NCI-H748 treated with DMSO at 0.1 percent for 48 hours (cell line): ENCODE measurements around the gene GRIP1.
A peak's percentile ranks its signal among the peaks of the same experiment; 100 is the strongest.
"Not testable (repeated sequence)": the region's sequence is repeated elsewhere in the genome, so short reads cannot be mapped to it uniquely, and the experiment has no call there.

Experiments used
- DNase-seq: peaks from one replicate; lab custom pipeline; 2025; lab: John Stamatoyannopoulos, UW

The GRIP1 gene

DNA sequence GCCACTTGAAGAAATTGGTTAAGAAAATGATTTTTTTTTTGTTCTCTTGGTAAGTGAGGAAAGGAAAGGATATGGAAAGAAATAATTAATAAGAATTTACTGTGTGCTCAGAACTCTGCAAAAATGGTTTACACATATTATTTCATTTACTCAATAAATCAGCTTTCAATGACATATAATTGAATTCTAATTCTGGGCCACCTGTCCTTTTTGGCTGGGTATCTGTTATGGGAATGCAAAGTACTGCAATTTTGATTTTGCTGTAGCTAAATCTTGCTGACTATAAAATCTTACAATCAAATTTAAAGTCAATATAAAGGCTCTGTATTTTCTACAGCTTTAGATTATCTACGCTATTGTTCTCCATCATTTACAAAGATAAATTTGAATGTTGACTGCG lies 147.1 kb downstream of the GRIP1 start:
- DNase-seq = no peak

DNA sequence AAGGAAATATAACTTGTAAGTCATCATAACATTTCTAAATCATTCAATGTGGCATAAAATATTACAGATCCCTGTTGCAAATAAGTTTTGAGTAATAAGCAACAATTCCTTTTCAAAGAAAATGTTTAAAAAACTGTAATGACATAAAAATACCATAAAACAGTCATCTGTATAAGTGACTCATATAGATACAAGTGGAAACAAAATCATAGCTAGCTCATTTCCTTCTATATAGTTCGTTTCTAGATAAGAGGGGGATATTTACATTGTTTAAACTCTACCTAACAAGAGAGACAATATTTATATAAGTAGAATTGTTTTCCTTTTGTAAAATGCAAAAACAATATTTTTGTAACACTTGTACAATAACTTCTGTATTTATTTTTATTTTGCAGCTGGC lies 148.9 kb downstream of the GRIP1 start:
- DNase-seq = no peak

DNA sequence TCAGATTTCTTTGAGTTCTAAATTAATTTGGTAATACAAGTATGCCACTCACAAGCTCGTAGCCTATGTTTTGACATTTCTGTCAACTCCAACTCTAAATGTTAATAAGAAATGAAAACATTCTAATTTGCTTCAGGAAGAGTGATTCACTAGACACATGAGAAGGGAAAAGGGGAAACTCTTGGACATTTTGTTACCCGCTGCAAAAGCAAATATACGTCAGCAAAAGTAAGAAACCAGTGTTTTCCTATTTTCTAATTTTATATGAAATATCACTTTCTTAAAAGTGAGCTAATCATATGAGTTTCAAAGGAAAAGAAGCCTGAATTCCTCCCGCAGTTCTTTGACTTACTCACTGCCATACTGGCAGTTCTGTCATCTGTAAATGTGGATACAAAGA lies 162.3 kb downstream of the GRIP1 start:
- no peak for DNase-seq

DNA sequence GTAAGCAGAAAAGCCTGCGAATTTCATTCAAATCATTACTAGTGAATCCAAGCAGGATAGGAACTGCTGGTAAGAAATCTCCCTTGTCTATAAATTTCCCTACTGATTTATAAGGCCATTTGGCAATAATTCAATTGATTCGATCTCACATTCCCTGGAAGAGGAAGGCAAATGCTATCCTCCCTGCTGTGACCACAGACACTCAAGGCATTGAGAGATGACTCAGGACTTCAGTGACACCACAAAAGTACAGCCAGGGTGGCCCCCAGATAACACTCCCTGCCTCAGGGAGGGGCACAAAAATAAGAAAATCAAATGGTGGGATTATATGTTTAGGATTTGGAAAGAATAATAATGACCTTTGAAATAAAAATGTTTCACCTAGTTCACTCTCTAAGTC lies 162.7 kb downstream of the GRIP1 start:
- no peak for DNase-seq

DNA sequence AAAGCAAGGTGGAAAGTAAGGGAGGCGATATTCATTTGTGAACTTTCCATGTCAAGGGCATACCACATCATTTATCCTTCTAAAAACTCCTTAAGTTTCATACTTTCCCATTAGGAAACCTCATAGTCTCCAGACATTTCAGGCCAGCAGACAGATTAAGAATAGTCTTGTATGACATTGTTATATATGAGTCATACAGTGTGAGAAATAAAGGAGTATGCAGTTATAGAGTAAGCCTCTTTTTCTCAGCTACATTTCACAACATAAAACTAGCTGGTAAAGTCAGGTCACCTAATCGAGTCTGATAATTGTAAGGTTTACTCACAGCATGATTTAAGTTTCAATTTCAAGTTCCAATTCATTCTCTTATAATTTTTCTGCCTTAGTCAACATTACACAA lies 164.3 kb downstream of the GRIP1 start:
- DNase-seq = no peak

DNA sequence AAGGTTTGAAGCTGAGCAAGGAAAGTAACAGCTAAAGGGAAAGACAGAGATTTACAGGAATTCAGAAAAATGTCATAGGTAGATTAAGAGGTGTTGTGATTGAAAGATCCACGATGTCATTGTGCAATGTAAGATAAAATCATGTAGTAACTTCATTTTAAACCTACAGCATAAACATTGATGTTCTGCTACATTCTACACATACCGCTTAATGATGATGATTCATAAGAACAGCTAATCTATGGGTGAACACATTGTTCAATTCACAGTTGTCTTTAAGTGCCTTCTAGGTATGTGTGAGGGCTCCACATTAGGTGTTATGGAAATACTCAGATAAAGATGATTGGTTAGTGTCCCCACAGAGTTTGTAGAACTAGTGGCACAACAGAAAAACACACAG lies 170.9 kb downstream of the GRIP1 start:
- DNase-seq = no peak

DNA sequence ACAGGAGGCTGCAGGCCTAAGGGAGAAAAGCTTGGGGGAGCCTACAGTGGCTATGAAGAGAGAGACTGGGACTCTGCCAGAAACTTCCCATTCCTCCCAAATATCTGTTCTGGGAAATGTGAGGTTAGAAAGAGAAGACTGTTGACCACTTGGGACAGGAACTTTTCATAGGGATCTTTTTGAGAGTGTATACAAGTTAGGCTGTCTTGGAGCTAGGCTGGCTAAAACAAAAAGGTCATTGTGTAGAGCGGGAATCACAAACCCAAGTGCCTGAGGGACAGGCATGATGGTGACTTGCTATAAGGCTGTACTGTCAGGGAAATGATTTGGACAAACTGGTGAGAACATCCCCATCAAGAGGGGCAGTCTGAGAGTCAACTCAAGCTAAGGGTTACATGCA lies 175.1 kb downstream of the GRIP1 start:
- DNase-seq = no peak

DNA sequence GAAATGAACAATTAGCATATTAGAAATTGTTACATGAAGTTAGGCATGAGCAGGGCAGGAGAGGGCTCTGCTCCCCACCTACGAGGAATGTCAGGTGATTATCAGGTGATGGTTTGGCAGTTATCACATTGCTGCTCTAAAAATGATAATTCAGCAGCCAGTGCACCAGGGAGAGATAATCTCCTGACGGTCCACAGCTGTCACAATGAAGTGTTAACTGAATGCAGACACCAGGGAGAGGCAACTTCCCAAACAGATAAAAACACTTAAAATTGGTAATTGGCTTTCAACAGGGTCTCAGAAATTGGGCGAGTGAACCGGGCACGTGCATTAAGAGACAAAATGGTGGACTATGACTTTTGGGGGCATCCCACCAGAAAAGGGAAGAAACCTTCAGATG lies 176.0 kb downstream of the GRIP1 start:
- DNase-seq = no peak

DNA sequence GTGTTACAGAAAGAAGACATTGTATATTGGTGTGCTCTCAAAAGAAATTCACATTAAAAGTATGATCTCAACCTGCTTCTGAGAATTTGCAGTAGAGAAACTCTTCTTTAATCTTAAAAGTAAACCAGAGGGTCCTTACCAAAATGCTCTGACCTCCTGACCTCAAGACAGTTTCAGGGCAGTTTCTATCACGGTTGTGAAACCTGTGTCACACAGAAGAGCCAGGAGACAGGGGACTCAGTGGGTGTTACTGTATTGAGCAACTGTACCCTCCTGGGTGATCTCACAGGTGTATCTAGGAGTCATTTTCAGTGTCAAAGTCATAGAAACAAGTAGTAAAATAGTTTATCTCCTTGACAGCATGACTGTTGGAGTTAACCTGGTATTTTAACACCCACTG lies 178.0 kb downstream of the GRIP1 start:
- DNase-seq = no peak

DNA sequence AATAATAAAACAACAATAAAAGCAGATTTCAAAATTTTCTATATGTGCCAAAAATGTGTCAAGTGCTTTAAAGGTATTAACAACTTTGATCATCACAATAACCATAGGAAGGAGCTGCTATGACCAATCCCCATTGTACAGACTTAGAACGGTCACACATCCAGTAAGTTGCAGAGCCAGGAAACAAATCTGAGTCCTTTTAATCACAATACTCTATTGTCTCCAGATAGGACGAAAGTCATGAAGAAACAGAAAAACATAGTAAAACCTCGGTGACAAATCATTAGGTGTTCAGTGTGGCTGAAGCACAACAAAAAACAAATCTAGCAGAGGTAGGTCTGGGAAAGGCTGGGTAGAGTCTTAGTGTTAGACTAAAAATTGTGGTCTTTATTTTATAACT lies 178.8 kb downstream of the GRIP1 start:
- no peak for DNase-seq

DNA sequence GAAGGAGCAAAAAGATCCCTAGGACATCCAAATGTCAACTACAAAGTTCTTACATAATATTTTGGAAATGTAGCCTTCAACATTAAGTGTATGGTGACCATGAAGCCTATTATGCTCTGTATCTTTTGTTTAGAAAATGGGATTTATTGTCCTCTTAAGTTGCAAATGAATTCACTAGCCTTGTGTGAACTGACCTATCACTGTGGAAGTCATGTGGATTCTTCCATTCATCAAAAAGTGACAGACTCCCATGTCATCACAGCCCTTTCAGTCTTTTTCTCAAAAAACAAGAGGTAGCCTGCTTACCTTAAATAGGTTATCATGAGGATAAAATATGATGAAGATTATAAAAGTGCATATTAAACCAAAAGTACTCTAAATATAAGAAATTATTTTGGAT lies 179.9 kb downstream of the GRIP1 start:
- no peak for DNase-seq

DNA sequence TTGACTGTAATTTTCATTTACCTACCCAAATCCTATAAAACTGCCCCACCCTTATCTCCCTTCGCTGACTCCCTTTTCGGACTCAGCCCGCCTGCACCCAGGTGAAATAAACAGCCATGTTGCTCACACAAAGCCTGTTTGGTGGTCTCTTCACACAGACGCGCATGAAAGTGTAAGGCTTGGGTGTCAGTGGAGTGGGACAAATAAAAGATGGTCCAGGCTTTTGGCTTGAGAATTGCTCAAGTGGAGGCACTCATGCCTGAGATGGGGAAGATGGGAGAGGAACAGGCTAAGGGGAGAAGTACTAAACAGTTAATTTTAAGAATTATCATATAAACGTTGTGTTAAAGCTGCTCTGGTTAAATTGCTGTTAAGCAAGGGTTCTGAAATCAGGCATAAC lies 180.8 kb downstream of the GRIP1 start:
- not testable (repeated sequence) for DNase-seq

DNA sequence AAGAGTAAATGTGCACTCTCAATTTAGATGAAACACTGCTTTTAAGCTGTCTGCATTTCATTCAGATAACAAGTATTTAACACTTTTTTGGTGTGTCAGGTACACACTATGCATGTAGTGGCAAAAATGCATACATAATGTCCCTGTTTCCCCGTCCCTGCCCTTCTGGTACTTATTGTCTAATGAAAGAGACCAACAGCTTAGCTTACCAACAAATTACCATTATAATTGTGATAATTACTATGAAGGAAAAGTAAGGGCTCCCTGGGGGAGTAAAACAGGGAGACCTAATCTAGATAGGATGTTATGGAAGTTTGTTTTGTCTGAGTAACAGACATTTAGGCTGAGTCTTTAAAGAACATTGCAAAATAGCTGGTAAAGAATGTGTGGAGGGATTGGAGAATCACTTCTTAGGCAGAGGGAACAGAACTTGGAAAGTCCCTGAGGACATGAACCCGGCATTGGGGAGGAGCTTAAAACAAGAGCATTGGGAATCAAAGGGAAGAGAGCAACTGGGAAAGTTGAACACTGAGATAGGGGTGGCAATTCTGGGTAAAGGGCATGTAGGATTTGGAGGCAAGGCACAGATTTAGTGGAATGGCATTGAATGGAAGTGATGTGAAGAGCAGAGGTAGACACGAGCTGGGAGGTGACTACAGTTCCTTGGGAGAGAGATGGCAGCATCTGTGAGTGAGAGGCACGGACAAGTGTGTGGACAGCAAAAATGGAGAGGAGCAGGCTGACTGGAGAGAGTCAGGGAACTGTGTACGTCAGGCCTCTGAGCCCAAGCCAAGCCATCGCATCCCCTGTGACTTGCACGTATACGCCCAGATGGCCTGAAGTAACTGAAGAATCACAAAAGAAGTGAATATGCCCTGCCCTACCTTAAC lies 181.6 kb downstream of the GRIP1 start:
- no peak for DNase-seq

DNA sequence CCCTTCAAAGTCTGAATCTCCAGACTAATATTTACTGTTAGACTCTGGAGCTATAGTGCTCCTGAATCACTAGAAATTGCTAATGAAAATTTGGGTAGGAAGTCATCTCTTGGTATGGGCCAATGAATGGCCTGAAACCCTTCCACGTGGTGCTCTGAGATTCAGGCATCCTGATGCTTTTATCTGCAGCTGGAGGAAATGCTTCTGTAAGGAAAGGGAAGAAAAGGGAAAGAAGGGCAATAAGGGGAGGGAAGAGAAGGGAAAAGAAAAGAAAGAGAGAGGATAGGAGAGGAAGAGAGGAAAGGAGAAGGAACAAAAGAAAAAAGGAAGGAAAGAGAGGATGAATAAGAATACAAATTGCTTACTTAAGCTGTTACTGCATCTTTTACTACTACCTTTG lies 182.3 kb downstream of the GRIP1 start:
- DNase-seq = no peak

DNA sequence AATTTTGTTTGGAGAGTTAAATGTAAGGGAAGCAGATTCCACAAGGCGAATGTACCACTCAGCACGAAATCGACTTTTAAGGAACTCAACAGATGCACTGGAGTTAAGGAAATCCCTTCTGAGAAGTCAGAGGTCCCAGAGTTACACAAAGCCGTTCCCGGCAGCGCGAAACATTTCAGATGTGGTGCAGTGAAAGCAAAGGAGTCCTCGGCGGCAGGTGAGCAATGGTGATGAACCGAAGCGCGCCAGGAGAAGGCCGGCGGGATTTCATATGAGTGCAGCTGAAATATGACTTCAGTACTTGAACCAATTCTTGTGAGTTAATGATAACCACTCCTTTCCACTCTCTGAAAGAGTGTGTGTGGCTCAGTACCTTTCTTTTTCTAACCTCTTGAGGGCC lies 183.2 kb downstream of the GRIP1 start:
- DNase-seq = no peak

DNA sequence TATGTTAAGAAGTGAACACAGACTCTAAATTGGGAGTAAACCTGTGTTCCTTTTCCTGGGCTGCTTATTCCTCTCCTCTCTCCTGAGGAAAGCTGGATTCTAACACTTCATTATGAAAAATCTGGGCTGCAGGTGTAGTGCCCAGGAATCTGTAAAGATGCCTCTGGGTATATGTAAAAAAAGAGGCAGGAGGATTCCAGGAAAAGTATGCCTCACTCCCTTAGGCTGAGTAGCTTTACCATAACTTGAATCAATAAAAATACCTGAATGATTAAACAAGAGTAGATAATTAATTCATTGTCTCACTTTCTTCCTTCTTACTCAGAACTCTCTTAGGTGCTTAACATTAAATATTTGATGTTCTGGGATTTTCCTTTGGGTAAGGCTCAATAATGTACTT lies 185.1 kb downstream of the GRIP1 start:
- no peak for DNase-seq

DNA sequence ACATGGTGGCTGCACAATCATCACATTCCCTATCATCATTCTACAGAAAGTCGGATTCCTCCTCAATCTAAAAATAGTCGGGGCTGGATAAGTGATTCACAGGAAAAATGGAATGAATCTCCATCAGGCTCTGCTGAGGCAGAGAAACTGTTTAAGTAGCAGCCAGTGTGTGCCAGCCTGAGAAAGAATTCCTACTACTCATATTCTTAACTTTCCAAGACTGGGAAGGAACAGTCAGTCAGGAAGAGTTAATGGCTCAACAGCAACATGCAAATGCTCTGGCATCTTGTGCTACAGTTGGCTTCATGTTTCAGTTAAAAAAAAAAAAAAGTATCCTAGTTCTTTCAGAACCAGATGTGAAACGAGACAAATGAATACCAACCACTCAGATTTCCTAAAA lies 187.0 kb downstream of the GRIP1 start:
- no peak for DNase-seq

DNA sequence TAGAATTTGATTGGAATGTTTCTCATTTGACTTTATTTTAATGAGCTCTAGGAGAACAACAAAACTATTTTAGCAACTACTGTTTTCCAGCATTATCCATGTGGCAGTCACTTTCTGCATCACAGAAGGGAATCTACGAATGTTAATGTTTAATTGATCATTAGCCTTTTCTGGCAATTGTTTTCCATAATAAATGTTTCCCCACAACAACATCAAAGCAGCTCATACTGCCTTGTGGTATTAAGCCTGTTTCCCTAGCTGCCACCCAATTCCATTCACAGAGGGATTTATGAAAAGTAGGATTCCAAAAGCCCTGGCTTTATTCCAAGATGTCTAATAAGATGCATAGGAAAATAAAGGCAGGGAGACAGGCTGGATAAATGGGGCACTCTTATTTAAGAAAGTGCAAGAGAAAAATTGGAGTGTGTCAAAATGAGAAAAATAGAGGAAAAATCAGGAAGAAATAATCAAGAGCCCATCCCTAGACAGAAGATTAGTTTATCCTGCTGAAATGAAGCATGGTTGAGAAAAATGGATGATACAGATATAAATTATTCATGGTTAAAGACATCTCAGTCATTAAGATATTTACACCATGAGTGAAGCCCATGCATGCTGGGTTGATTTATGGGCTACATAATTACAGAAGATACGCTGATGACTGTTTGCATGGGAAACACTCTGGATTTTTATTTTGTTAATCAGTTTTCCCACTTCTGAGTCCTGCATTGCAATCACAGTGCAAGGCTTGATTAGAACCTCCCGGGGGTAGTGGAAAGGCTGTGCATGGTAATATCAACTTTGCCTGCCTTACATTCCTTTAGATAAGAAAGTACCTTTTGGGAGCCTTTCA lies 196.3 kb downstream of the GRIP1 start:
- DNase-seq = peak; percentile 25

DNA sequence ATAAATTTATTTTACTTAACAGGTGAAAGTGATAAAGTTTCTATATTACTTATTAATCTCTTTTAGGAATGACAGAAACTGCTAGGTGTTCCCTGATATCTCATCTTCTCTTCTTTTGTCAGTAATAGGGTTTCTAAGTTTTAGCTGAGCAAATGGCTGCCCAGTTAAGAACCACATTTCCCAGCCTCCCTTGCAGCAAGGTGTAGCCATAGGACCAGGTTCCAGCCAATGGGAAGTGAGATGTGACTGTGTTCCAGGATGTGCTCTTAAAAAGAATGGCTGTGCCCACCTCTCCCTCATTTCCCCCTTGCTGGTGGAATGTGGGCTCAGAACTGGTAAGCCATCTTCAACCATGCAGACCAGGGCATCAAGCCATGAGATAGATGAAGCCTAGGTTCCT lies 210.9 kb downstream of the GRIP1 start:
- no peak for DNase-seq

DNA sequence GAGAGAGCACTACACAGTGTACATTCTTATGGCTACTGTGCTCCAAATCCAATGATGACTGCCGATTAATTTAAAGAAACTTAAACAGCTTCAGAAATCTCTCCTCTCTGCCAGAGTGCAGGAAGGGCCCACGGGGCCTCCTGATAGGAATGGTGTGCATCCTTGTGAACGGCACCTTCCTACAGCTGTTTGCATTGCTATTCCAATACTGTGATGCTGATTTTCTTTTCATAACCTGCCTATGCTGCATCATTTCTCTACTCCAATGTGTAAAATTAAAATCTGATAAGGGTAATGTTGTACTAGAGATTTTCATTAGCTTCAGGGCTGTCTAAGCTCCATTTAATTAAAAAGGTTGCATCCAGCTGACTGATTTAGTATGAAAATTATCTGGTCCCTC lies 217.5 kb downstream of the GRIP1 start:
- DNase-seq = no peak

DNA sequence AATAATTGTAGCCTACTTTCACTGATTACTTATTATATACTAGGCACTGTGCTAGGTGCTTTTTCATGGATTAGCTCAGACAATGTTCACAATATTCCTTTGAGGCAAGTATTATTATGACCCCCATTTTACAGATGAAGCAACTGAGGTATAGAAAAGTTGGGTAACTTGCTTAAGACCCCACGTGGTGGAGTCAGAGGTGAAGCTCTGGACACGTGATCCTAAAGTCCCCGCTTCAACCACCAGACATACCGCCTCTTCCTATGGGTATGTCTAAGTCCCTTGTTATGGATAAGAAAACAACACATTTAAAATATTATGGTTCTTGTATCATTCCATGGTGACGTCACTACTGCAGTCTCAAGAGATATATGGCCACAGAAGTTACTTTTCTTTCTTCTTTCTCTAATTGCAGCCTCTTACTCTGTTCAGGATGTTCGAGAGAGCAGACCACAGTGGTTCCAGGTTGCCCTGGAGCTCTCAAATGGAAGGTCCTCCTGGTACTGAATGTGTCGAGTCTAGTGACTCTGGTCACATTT lies 218.9 kb downstream of the GRIP1 start:
- no peak for DNase-seq

DNA sequence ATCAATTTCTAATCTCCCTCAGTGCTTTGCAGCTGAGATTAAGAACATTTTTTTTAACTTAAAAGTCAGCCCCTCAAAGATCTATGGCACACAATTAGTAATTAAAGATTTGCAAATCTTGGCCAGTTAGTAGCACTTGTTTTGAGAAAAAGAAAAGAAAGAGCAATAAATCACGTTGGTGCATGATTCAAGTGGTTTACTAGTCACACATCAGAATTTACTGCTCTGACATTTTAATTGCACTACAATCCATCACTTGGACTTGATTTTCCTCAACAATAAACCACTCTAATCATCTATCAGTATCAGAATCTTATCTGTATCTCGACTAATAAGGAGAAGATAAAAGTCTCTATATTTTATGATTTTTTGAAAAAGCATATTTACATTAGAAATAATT lies 222.3 kb downstream of the GRIP1 start:
- DNase-seq = no peak

DNA sequence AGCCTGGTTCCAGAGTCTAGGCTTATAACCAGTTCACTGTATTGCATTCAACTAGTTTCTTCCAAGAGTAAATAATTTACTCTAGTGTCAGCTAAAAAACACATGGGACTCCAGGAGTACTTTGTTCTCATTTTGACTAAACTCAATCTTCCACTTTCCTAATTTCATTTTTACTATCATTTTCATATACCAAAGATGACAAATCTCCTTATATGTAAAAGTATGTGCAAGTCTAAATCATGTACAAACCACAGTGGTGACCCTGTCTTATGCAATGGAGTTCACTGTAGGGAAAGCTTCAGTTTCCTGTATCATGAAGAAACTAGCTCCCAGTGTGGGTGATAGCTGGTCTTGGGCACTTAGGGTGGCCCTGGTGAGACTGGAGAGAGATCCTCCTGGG lies 225.0 kb downstream of the GRIP1 start:
- DNase-seq = no peak
